HG02678 (cell line): ENCODE data around the gene CLDN4.
"Not testable (repeated sequence)": the region's sequence is repeated elsewhere in the genome, so short reads cannot be mapped to it uniquely, and the experiment has no call there.

ENCODE experiments used
- ATAC-seq: cut with Tn5 transposase; IDR thresholded peaks from one replicate; pipeline ENCODE4 v1.9.1; 2021; ENCODE audit warnings: mild to moderate bottlenecking, moderate library complexity; ENCODE audit not compliant: unreplicated experiment

The CLDN4 gene

GRCh38 chr7:73830681-73831583 lies at the start of gene CLDN4:
Gene CLDN4 (plus strand): TSS chr7:73830996. CDS start chr7:73831202, 206 bp downstream.
- no peak for ATAC-seq

GRCh38 chr7:73786588-73786987 lies 44.2 kb upstream of the CLDN4 start:
- ATAC-seq: no peak

GRCh38 chr7:73787786-73788048 lies 43.1 kb upstream of the CLDN4 start:
- ATAC-seq: not testable (repeated sequence)

GRCh38 chr7:73789051-73789450 lies 41.7 kb upstream of the CLDN4 start:
- ATAC-seq: no peak

GRCh38 chr7:73791170-73791690 lies 39.6 kb upstream of the CLDN4 start:
- ATAC-seq: not testable (repeated sequence)

- ATAC-seq: not testable (repeated sequence)
These were observed 35.6 kb upstream of the CLDN4 start for GRCh38 chr7:73795188-73795587.

GRCh38 chr7:73796656-73797055 lies 34.1 kb upstream of the CLDN4 start:
- not testable (repeated sequence) for ATAC-seq

- ATAC-seq: not testable (repeated sequence)
These were observed 33.6 kb upstream of the CLDN4 start for GRCh38 chr7:73797176-73797575.

GRCh38 chr7:73799282-73800141 lies 31.3 kb upstream of the CLDN4 start:
- no peak for ATAC-seq

- no peak for ATAC-seq
These were observed 29.2 kb upstream of the CLDN4 start for GRCh38 chr7:73801577-73801976.

GRCh38 chr7:73802459-73802858 lies 28.3 kb upstream of the CLDN4 start:
- ATAC-seq: no peak

- no peak for ATAC-seq
These were observed 21.3 kb upstream of the CLDN4 start for GRCh38 chr7:73809467-73809951.

GRCh38 chr7:73810998-73811360 lies 19.8 kb upstream of the CLDN4 start:
- ATAC-seq: no peak

GRCh38 chr7:73811760-73812168 lies 19.0 kb upstream of the CLDN4 start:
- peak; percentile 53 for ATAC-seq

GRCh38 chr7:73812996-73813395 lies 17.8 kb upstream of the CLDN4 start:
- ATAC-seq: no peak

GRCh38 chr7:73815436-73815835 lies 15.4 kb upstream of the CLDN4 start:
- no peak for ATAC-seq

- no peak for ATAC-seq
These were observed 13.7 kb upstream of the CLDN4 start for GRCh38 chr7:73817121-73817520.

GRCh38 chr7:73820013-73820412 lies 10.8 kb upstream of the CLDN4 start:
- no peak for ATAC-seq

GRCh38 chr7:73821597-73822285 lies 9.1 kb upstream of the CLDN4 start:
- ATAC-seq: not testable (repeated sequence)

- no peak for ATAC-seq
These were observed 8.2 kb upstream of the CLDN4 start for GRCh38 chr7:73822319-73823173.
